Endodermal cell (in vitro differentiated cells): ENCODE results near the gene PPP1R37. TPM values are rescaled to one million over a fixed set of nuclear protein-coding genes. Genes with fewer than 3 reads are reported as not detected.

Source experiments
- DNase-seq: peaks from one replicate; pipeline ENCODE4 v3.0.0-alpha.2; 2017
- H3K27ac ChIP-seq: 2 replicates; pipeline ENCODE4 v1.5.1; 2013; ENCODE audit warnings: mild to moderate bottlenecking, low read depth, low read length, moderate library complexity
- H3K27me3 ChIP-seq: 2 replicates; pipeline ENCODE4 v1.6.1; 2013; ENCODE audit warnings: mild to moderate bottlenecking, low read length, moderate library complexity; ENCODE audit not compliant: insufficient read depth, control insufficient read depth, poor library complexity, severe bottlenecking
- H3K36me3 ChIP-seq: 2 replicates; pipeline ENCODE4 v1.7.0; 2013; ENCODE audit warnings: mild to moderate bottlenecking, low read length, moderate library complexity; ENCODE audit not compliant: control insufficient read depth, insufficient read depth
- H3K4me1 ChIP-seq: one replicate; pipeline ENCODE4 v1.7.0; 2013; ENCODE audit warnings: low read length; ENCODE audit not compliant: control insufficient read depth, insufficient read depth
- H3K4me3 ChIP-seq: 2 replicates; pipeline ENCODE4 v1.5.1; 2013; ENCODE audit warnings: mild to moderate bottlenecking, low read length, moderate library complexity
- H3K9ac ChIP-seq: 2 replicates; pipeline ENCODE4 v1.6.1; 2013; ENCODE audit warnings: mild to moderate bottlenecking, low read length, moderate library complexity; ENCODE audit not compliant: poor library complexity, severe bottlenecking; ENCODE audit errors: extremely low read depth
- H3K9me3 ChIP-seq: 2 replicates; pipeline ENCODE4 v1.6.1; 2013; ENCODE audit warnings: mild to moderate bottlenecking, low read length, moderate library complexity; ENCODE audit not compliant: control insufficient read depth
- H3K27ac Mint-ChIP-seq: 2 replicates; pipeline ENCODE4 v1.8.0; 2020; ENCODE audit warnings: mixed read lengths
- H3K27me3 Mint-ChIP-seq: 2 replicates; pipeline ENCODE4 v1.8.0; 2021; ENCODE audit warnings: mild to moderate bottlenecking, mixed read lengths; ENCODE audit not compliant: insufficient read depth
- H3K36me3 Mint-ChIP-seq: 2 replicates; pipeline ENCODE4 v1.8.0; 2020; ENCODE audit warnings: low read depth, mixed read lengths
- H3K4me1 Mint-ChIP-seq: 2 replicates; pipeline ENCODE4 v1.8.0; 2020; ENCODE audit warnings: mixed read lengths
- H3K4me3 Mint-ChIP-seq: 2 replicates; pipeline ENCODE4 v1.8.0; 2020; ENCODE audit warnings: mild to moderate bottlenecking, moderate library complexity, mixed read lengths
- H3K9me3 Mint-ChIP-seq: 2 replicates; pipeline ENCODE4 v1.8.0; 2020; ENCODE audit warnings: mild to moderate bottlenecking, mixed read lengths
- WGBS, 2 experiments: methylation state at CpG; one replicate each; pipeline versions ENCODE4 v1.1.5 to v1.1.7; 2013; ENCODE audit warnings: missing lambda C conversion rate in 2 of 2, mixed read lengths in 1 of 2; ENCODE audit not compliant: insufficient coverage in 1 of 2, insufficient read length in 1 of 2; 5-methylcytosine and 5-hydroxymethylcytosine counted together
- total RNA-seq, 2 donors: library from RNA; stranded (reverse); fragmentation: NEBNext Ultra II Directional in 1 of 2; extraction: Animal tissue kit (Norgen Biotek cat#: 25700) in 1 of 2; gene quantifications; 2 replicates in 1 of 2; 3 replicates in 1 of 2; pipeline ENCODE4 v1.2.1, GENCODE V29; 2021
- TF ChIP-seq, protein P1 (sequence below): fragments of 200-600 bp; sonication (generic); conservative IDR thresholded peaks from 2 replicates; pipeline ENCODE4 v1.5.0; 2021; ENCODE audit warnings: antibody characterized with exemption, mild to moderate bottlenecking

Gene PPP1R37
- total RNA-seq, 2 donors from 2014 or later, result 23.6 to 32.5 TPM

DNA sequence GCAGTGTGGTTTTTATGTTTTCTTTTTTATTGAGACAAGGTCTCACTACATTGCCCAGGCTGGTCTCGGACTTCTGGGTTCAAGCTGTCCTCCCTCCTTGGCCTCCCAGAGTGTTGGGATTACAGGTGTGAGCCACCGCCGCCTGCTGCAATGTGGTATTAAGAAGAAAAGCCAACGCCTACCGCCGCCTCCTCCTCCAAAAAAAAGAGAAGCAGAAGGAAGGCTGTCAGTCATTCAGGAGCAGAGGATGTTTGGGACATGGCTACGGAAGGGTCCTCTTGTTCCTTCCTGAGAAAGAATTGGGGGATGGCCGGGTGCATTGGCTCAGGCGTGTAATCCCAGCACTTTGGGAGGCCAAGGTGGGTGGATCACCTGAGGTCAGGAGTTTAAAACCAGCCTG, 1.2 kb downstream of the PPP1R37 start:
- no peaks in the 10 kb centered on the region for H3K9me3 ChIP-seq
- H3K27me3 ChIP-seq, result peaks cover 5% of the 10 kb centered on the region
- Mint-ChIP-seq H3K9me3 (no peaks in the 10 kb centered on the region), H3K4me1 (peaks cover 62% of the 10 kb centered on the region), H3K36me3 (peaks cover 29% of the 10 kb centered on the region), H3K27me3 (no peaks in the 10 kb centered on the region), H3K27ac (no peak overlapping the region), H3K4me3 (peak overlapping the region; percentile 81)
- 85 to 87% methylated on average over 5 to 9 of the region's 9 CpGs for WGBS, 2 experiments
- H3K36me3 ChIP-seq, result peaks cover 43% of the 10 kb centered on the region
- no peak overlapping the region for H3K27ac ChIP-seq
- TF ChIP-seq, protein P1, sequence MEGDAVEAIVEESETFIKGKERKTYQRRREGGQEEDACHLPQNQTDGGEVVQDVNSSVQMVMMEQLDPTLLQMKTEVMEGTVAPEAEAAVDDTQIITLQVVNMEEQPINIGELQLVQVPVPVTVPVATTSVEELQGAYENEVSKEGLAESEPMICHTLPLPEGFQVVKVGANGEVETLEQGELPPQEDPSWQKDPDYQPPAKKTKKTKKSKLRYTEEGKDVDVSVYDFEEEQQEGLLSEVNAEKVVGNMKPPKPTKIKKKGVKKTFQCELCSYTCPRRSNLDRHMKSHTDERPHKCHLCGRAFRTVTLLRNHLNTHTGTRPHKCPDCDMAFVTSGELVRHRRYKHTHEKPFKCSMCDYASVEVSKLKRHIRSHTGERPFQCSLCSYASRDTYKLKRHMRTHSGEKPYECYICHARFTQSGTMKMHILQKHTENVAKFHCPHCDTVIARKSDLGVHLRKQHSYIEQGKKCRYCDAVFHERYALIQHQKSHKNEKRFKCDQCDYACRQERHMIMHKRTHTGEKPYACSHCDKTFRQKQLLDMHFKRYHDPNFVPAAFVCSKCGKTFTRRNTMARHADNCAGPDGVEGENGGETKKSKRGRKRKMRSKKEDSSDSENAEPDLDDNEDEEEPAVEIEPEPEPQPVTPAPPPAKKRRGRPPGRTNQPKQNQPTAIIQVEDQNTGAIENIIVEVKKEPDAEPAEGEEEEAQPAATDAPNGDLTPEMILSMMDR, result no peak
- H3K9ac ChIP-seq, result peak overlapping the region; percentile 75
- DNase-seq, result peak; percentile 36
- H3K4me1 ChIP-seq, result peaks cover 12% of the 10 kb centered on the region
- H3K4me3 ChIP-seq, result peak overlapping the region; percentile 97

GRCh38 chr19:45094707-45095106, 1.7 kb downstream of the PPP1R37 start:
- TF ChIP-seq, protein P1, result no peak
- peaks cover 65% of the 10 kb centered on the region for H3K4me1 Mint-ChIP-seq
- Histone ChIP-seq H3K9me3 (no peaks in the 10 kb centered on the region), H3K4me1 (peaks cover 16% of the 10 kb centered on the region), H3K27me3 (peaks cover 8% of the 10 kb centered on the region), H3K9ac (no peak overlapping the region), H3K36me3 (peaks cover 37% of the 10 kb centered on the region), H3K27ac (no peak overlapping the region), H3K4me3 (peak overlapping the region; percentile 97)
- no peaks in the 10 kb centered on the region for H3K27me3 Mint-ChIP-seq
- DNase-seq, result no peak
- peak overlapping the region; percentile 81 for H3K4me3 Mint-ChIP-seq
- H3K36me3 Mint-ChIP-seq, result peaks cover 27% of the 10 kb centered on the region
- 94 to 98% methylated on average over 5 of the region's 5 CpGs for WGBS, 2 experiments
- H3K9me3 Mint-ChIP-seq, result no peaks in the 10 kb centered on the region
- H3K27ac Mint-ChIP-seq, result no peak overlapping the region

DNA sequence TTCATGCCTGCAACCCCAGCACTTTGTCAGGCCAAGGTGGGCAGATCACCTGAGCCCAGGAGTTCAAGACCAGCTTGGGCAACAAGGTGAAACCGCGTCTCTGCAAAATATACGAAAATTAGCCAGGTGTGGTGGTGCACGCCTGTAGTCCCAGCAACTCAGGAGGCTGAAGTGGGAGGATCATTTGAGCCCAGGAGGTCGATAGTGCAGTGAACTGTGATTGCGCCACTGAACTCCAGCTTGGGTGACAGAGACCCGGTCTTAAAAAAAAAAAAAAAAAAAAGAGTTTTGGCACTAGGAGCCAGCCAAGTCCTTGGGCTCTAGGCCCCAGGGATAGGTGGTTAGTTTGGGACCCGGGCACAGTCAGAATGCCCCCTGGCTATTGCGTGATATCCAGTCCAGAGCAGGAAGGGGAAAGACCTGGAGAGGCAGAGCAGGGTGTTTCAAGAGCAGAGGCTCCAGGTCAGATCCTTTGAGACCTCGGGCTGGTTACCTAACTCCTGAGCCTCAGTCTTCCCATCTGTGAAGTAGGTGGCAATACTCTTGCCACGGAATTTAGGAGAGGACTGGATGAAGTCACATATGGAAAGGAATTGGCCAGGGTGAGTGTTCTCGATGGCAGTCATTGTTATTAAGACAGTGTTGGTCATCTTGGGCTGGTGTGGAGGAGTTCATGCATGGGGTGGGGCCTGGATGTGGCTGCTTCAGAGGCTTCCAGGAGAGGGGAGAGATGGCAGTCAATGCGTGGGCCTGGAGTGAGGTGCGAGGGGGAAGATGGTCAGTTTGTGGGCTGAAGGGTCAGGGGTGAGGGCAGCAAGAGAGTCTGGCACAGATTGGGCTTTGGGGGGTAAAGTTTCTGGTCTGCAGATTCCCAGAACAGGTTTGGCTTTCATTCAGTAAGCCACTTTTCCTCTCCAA, 2.8 kb downstream of the PPP1R37 start:
- no peak for DNase-seq
- H3K4me3 ChIP-seq, result no peak overlapping the region
- H3K4me1 ChIP-seq, result peaks cover 19% of the 10 kb centered on the region
- no peak overlapping the region for H3K27ac ChIP-seq
- no peaks in the 10 kb centered on the region for H3K9me3 ChIP-seq
- H3K36me3 ChIP-seq, result peaks cover 27% of the 10 kb centered on the region
- H3K4me1 Mint-ChIP-seq, result peaks cover 64% of the 10 kb centered on the region
- WGBS, 2 experiments, result 93 to 95% methylated on average over 13 to 14 of the region's 14 CpGs
- H3K27ac Mint-ChIP-seq, result peak overlapping the region; percentile 49
- H3K4me3 Mint-ChIP-seq, result no peak overlapping the region
- H3K27me3 ChIP-seq, result peaks cover 18% of the 10 kb centered on the region
- TF ChIP-seq, protein P1, result no peak
- H3K27me3 Mint-ChIP-seq, result peaks cover 6% of the 10 kb centered on the region
- H3K36me3 Mint-ChIP-seq, result peaks cover 26% of the 10 kb centered on the region
- no peak overlapping the region for H3K9ac ChIP-seq
- no peaks in the 10 kb centered on the region for H3K9me3 Mint-ChIP-seq
